HepG2 (cell line): ENCODE data around the gene CAMSAP3. TPM values are rescaled to one million over a fixed set of nuclear protein-coding genes. Genes with fewer than 3 reads are reported as not detected.

ENCODE experiments used
- ARNT ChIP-seq: fragments of 450-650 bp; IDR thresholded peaks from 2 replicates; pipeline ENCODE4 v1.6.1; 2017
- ATM ChIP-seq: fragments of 450-650 bp; IDR thresholded peaks from 2 replicates; pipeline ENCODE4 v1.7.1; 2017; ENCODE audit warnings: mild to moderate bottlenecking, borderline replicate concordance
- CBX1 ChIP-seq: IDR thresholded peaks from one replicate; pipeline ENCODE4 v1.6.1; 2016; ENCODE audit warnings: antibody characterized with exemption, low read depth
- CEBPG ChIP-seq: IDR thresholded peaks from 2 replicates; pipeline ENCODE4 v1.6.1; 2016
- MIER2 ChIP-seq: IDR thresholded peaks from 2 replicates; pipeline ENCODE4 v1.6.1; 2016; ENCODE audit warnings: missing biosample characterization, missing genetic modification reagents
- PAF1 ChIP-seq: IDR thresholded peaks from 2 replicates; pipeline ENCODE4 v1.6.1; 2016; ENCODE audit warnings: missing genetic modification reagents, missing compliant biosample characterization
- PCBP1 ChIP-seq: fragments of 200-400 bp; formaldehyde crosslinking; IDR thresholded peaks from 2 replicates; pipeline ENCODE4 v1.6.1; 2017; ENCODE audit warnings: mild to moderate bottlenecking, low read depth, low read length, borderline replicate concordance
- REL ChIP-seq: sonication (generic); formaldehyde crosslinking; conservative IDR thresholded peaks from 2 replicates; pipeline ENCODE4 v1.8.0; 2022; ENCODE audit warnings: mild to moderate bottlenecking, missing genetic modification reagents, moderate library complexity
- RXRB ChIP-seq: IDR thresholded peaks from 2 replicates; pipeline ENCODE4 v1.6.1; 2016; ENCODE audit warnings: borderline replicate concordance, missing genetic modification reagents, missing compliant biosample characterization
- SCMH1 ChIP-seq: sonication (generic); formaldehyde crosslinking; IDR thresholded peaks from 2 replicates; pipeline ENCODE4 v1.9.0; 2021; ENCODE audit warnings: missing genetic modification reagents, mild to moderate bottlenecking, borderline replicate concordance
- SNAPC4 ChIP-seq: sonication (generic); formaldehyde crosslinking; IDR thresholded peaks from 2 replicates; pipeline ENCODE4 v1.4.0; 2020; ENCODE audit warnings: mild to moderate bottlenecking, missing genetic modification reagents
- THAP9 ChIP-seq: sonication (generic); formaldehyde crosslinking; IDR thresholded peaks from 2 replicates; pipeline ENCODE4; 2020; ENCODE audit warnings: missing genetic modification reagents, mild to moderate bottlenecking, borderline replicate concordance
- ZBTB46 ChIP-seq: sonication (generic); formaldehyde crosslinking; IDR thresholded peaks from 2 replicates; pipeline ENCODE4 v1.4.0; 2020; ENCODE audit warnings: mild to moderate bottlenecking, missing genetic modification reagents, borderline replicate concordance
- ZMYM4 ChIP-seq: sonication (generic); formaldehyde crosslinking; IDR thresholded peaks from 2 replicates; pipeline ENCODE4 v1.8.1; 2023; ENCODE audit warnings: mild to moderate bottlenecking, missing genetic modification reagents
- ZNF264 ChIP-seq: sonication (generic); formaldehyde crosslinking; IDR thresholded peaks from 2 replicates; pipeline ENCODE4 v1.4.0; 2020; ENCODE audit warnings: missing genetic modification reagents
- ZNF713 ChIP-seq: sonication (generic); formaldehyde crosslinking; IDR thresholded peaks from 2 replicates; pipeline ENCODE4 v1.4.0; 2020; ENCODE audit warnings: mild to moderate bottlenecking, missing genetic modification reagents
- polyA plus RNA-seq, 8 experiments: library from polyadenylated mRNA; depleted of rRNA in 3 of 8; stranded (reverse) in 7 of 8; unstranded in 1 of 8; fragments of >200 nt; fragmentation: Illumina TruSeq in 4 of 8; extraction: Trizol in 4 of 8; gene quantifications; 2 replicates each; pipeline versions ENCODE4 v1.2.1 to v1.2.3, GENCODE V29; 2011 to 2016; ENCODE audit warnings: low read depth in 4 of 8, missing spikeins in 1 of 8, mixed read lengths in 1 of 8; ENCODE audit not compliant: insufficient read depth in 1 of 8
- total RNA-seq, 5 experiments: library from RNA; depleted of rRNA; stranded (reverse); fragments of >200 nt; fragmentation: Illumina TruSeq; extraction: Trizol; gene quantifications; 2 replicates each; pipeline ENCODE4 v1.2.3, GENCODE V29; 2016; ENCODE audit warnings: low read depth in 1 of 5
- TF ChIP-seq, protein P1 (sequence below): sonication (generic); formaldehyde crosslinking; IDR thresholded peaks from 2 replicates; pipeline ENCODE4 v1.4.0; 2020; ENCODE audit warnings: low read depth, mild to moderate bottlenecking, missing genetic modification reagents
- TF ChIP-seq, protein P2 (sequence below): IDR thresholded peaks from 2 replicates; pipeline ENCODE4 v1.6.1; 2016; ENCODE audit warnings: missing genetic modification reagents, missing compliant biosample characterization

The CAMSAP3 gene
- total and polyA plus RNA-seq, 2 of the 13 experiments (the other 11 are each of a cell fraction or from before 2014, with no cell fraction given), result 10.8 to 11.8 TPM

DNA sequence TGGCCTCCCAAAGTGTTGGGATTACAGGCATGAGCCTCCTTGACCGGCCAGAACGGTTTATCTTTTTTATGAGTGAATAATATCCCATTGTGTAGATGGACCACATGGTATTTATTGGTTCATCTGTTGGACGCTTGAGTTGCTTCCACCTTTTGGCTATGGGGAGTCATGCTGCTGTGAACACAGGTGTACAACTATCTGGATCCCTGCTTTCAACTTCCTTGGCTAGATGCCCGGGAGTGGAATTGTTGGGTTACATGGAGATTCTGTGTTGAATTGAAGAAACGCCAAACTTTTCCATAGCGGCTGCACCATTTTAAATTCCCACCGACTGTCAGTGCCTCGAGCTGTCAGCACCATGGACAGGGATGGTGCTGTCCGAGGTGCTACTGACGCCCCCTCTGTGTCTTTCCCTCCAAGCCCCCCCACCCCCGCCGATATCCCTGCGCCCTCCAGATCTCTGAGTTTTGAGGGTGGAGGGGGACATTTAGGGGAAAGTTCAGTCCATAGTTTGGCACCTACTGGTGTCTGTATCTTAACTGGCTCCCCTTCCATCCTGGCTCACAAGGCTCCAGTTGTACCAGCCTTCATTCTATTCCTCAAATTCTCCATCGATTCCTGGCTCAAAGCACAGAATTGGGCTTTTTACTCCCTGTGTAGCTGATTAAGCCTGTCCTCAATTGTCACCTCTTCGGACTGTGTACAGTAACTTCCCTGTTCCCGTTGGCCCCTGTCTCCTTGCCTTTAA is 32.8 kb upstream of the CAMSAP3 start (continued):
- TF ChIP-seq, protein P1, sequence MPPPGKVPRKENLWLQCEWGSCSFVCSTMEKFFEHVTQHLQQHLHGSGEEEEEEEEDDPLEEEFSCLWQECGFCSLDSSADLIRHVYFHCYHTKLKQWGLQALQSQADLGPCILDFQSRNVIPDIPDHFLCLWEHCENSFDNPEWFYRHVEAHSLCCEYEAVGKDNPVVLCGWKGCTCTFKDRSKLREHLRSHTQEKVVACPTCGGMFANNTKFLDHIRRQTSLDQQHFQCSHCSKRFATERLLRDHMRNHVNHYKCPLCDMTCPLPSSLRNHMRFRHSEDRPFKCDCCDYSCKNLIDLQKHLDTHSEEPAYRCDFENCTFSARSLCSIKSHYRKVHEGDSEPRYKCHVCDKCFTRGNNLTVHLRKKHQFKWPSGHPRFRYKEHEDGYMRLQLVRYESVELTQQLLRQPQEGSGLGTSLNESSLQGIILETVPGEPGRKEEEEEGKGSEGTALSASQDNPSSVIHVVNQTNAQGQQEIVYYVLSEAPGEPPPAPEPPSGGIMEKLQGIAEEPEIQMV (CRISPR knock-in tag), result peak; percentile 85; the same call in 1 of the 2 replicates
- no peak for TF ChIP-seq ATM
- TF ChIP-seq SCMH1, result peak; percentile 78; the same call in 1 of the 2 replicates
- TF ChIP-seq ZNF713 (CRISPR knock-in tag), result no peak
- TF ChIP-seq REL (CRISPR knock-in tag), result peak; percentile 89; the same call in 1 of the 2 replicates
- peak; percentile 98 for TF ChIP-seq MIER2 (CRISPR knock-in tag)
- TF ChIP-seq PAF1 (CRISPR knock-in tag), result no peak
- TF ChIP-seq PCBP1, result no peak
- no peak for TF ChIP-seq ZBTB46 (CRISPR knock-in tag)
- no peak for TF ChIP-seq ARNT
- TF ChIP-seq ZMYM4 (CRISPR knock-in tag), result peak; percentile 70
- TF ChIP-seq CBX1, result no peak
- peak; percentile 92 for TF ChIP-seq ZNF264 (CRISPR knock-in tag)
- peak; percentile 93 for TF ChIP-seq SNAPC4 (CRISPR knock-in tag)
- peak; percentile 27; the same call in 1 of the 2 replicates for TF ChIP-seq CEBPG (CRISPR knock-in tag)
- no peak; the same call in 1 of the 2 replicates for TF ChIP-seq THAP9 (CRISPR knock-in tag)
- TF ChIP-seq, protein P2, sequence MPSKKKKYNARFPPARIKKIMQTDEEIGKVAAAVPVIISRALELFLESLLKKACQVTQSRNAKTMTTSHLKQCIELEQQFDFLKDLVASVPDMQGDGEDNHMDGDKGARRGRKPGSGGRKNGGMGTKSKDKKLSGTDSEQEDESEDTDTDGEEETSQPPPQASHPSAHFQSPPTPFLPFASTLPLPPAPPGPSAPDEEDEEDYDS, result peak; percentile 59
- peak; percentile 81 for TF ChIP-seq RXRB
